GM12878 (cell line): ENCODE results near the gene FBXL16.

ENCODE experiments used
- ATF2 ChIP-seq: IDR thresholded peaks from 2 replicates; pipeline ENCODE4 v1.6.1; 2012; ENCODE audit warnings: low read length, inconsistent platforms
- CBX3 ChIP-seq: fragments of 200-600 bp; sonication (generic); IDR thresholded peaks from 2 replicates; pipeline ENCODE4 v1.6.1; 2016; ENCODE audit warnings: low read depth, borderline replicate concordance
- CTCF ChIP-seq, 3 experiments: IDR thresholded peaks in 2 of 3; conservative IDR thresholded peaks in 1 of 3; 2 replicates each; pipeline ENCODE4 v1.5.1; 2011; ENCODE audit warnings: low read depth in 3 of 3, low read length in 3 of 3, mild to moderate bottlenecking in 3 of 3, control low read depth in 2 of 3, moderate library complexity in 2 of 3, inconsistent platforms in 1 of 3, mixed read lengths in 1 of 3; ENCODE audit not compliant: control insufficient read depth in 2 of 3, insufficient read depth in 1 of 3; ENCODE audit errors: extremely low read depth in 1 of 3
- EZH2 ChIP-seq: IDR thresholded peaks from 2 replicates; pipeline ENCODE4 v1.6.1; 2012; ENCODE audit warnings: low read depth, mild to moderate bottlenecking, control low read depth, inconsistent platforms, low read length, borderline replicate concordance; ENCODE audit not compliant: control insufficient read depth
- FOS ChIP-seq: IDR thresholded peaks from 3 replicates; pipeline ENCODE4 v1.6.1; 2011; ENCODE audit warnings: borderline replicate concordance; ENCODE audit not compliant: insufficient read length; ENCODE audit errors: extremely low read depth
- JUND ChIP-seq: IDR thresholded peaks from 2 replicates; pipeline ENCODE4 v1.6.1; 2012; ENCODE audit warnings: low read depth, mild to moderate bottlenecking, low read length, improper control_type of control experiment, moderate library complexity
- POLR2A ChIP-seq: IDR thresholded peaks from 2 replicates; pipeline ENCODE4 v1.6.1; 2011; ENCODE audit warnings: low read depth, mild to moderate bottlenecking, low read length
- RB1 ChIP-seq: fragments of 450-650 bp; formaldehyde crosslinking; IDR thresholded peaks from 2 replicates; pipeline ENCODE4 v1.6.1; 2017; ENCODE audit warnings: mild to moderate bottlenecking, borderline replicate concordance
- RCOR1 ChIP-seq: conservative IDR thresholded peaks from 2 replicates; pipeline ENCODE4 v1.6.1; 2012; ENCODE audit warnings: low read depth, low read length, improper control_type of control experiment
- SREBF2 ChIP-seq: IDR thresholded peaks from 2 replicates; pipeline ENCODE4 v1.6.1; 2012; ENCODE audit warnings: mild to moderate bottlenecking, low read length

GRCh38 chr16:675884-676564 lies 29.6 kb downstream of the FBXL16 start:
- TF ChIP-seq EZH2 (no peak), RB1 (no peak), POLR2A (peak; percentile 16; the same call in 1 of the 2 replicates), CBX3 (no peak), SREBF2 (no peak), CTCF (IDR thresholded peaks at IDR 0.05 in 2 of 3, conservative IDR thresholded peaks at IDR 0.05 in 1 of 3; ENCODE audit: control insufficient read depth in 2 of 3, extremely low read depth in 1 of 3, insufficient read depth in 1 of 3, low read depth in 3 of 3, low read length in 3 of 3) (no peak), RCOR1 (no peak), FOS (no peak), JUND (no peak), ATF2 (no peak)
